ENCODE measurements around the gene MESP1.

DNA sequence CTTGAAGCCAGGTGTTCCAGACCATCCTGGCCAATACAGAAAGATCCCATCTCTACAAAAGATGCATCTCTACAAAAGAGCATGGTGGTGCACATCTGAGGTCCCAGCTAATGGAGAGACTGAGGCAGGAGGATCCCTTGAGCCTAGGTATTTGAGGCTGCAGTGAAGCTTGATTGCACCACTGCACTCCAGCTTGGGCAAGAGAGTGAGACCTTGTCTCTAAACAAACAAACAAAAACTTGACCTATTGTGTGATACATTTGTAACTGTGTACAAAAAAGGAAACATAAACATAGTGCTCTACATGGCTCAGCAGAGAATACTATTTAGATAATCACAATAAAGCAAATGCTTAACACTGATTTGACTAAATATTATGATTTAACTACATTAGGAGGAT is 44.9 kb upstream of the MESP1 start:
- TF ChIP-seq POLR2A (IDR thresholded peaks at IDR 0.05) (no peak), CTCF (IDR thresholded peaks at IDR 0.05) (no peak)
